ENCODE results near the gene PES1. TPM values are rescaled to one million over a fixed set of nuclear protein-coding genes. Genes with fewer than 3 reads are reported as not detected.

PES1 gene
- total and polyA plus RNA-seq, 2 experiments from 2014 or later, result 64.1 to 76.9 TPM

DNA sequence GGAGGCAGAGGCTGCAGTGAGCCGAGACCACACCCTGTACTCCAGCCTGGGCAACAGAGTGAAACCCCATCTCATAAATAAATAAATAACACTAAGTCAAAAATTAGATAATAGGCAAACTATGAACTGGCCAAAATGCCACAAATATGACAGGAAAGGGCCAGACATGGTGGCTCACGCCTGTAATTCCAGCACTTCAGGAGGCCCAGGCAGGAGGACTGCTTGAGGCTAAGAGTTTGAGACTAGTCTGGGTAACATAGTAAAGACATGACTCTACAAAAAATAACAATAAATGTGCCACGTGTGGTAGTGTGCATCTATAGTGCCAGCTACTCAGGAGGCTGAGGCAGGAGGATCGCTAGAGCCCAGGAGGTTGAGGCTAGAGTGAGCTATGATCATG lies 65.1 kb downstream of the PES1 start:
- no peak overlapping the region for H3K27ac Mint-ChIP-seq
- H3K27me3 Mint-ChIP-seq (ENCODE audit: insufficient read depth, low read depth, poor library complexity), result peaks cover 10% of the 10 kb centered on the region
- no peaks in the 10 kb centered on the region; the same call in 2 of the 3 replicates for H3K9me3 Mint-ChIP-seq
- no peaks in the 10 kb centered on the region for H3K9me2 ChIP-seq (ENCODE audit: insufficient read depth)
- H3K4me3 ChIP-seq, result no peak overlapping the region
- H4K20me1 ChIP-seq (replicated peaks; ENCODE audit: insufficient read depth), result no peaks in the 10 kb centered on the region
- H3K27me3 ChIP-seq (ENCODE audit: insufficient read depth), result no peaks in the 10 kb centered on the region
- ATAC-seq (no peak), DNase-seq (ENCODE audit: low spot score) (no peak)
- TF ChIP-seq EZH2 (IDR thresholded peaks at IDR 0.05; ENCODE audit: low read depth, unreplicated experiment) (no peak), ZNF114 (CRISPR knock-in tag; IDR thresholded peaks at IDR 0.05) (no peak), STAT1 (IDR thresholded peaks at IDR 0.05; ENCODE audit: unreplicated experiment) (no peak), CREB1 (CRISPR knock-in tag; IDR thresholded peaks at IDR 0.05; ENCODE audit: low read depth) (no peak), EZH2phosphoT487 (IDR thresholded peaks at IDR 0.05; ENCODE audit: unreplicated experiment) (no peak)
- TF ChIP-seq, protein P1, sequence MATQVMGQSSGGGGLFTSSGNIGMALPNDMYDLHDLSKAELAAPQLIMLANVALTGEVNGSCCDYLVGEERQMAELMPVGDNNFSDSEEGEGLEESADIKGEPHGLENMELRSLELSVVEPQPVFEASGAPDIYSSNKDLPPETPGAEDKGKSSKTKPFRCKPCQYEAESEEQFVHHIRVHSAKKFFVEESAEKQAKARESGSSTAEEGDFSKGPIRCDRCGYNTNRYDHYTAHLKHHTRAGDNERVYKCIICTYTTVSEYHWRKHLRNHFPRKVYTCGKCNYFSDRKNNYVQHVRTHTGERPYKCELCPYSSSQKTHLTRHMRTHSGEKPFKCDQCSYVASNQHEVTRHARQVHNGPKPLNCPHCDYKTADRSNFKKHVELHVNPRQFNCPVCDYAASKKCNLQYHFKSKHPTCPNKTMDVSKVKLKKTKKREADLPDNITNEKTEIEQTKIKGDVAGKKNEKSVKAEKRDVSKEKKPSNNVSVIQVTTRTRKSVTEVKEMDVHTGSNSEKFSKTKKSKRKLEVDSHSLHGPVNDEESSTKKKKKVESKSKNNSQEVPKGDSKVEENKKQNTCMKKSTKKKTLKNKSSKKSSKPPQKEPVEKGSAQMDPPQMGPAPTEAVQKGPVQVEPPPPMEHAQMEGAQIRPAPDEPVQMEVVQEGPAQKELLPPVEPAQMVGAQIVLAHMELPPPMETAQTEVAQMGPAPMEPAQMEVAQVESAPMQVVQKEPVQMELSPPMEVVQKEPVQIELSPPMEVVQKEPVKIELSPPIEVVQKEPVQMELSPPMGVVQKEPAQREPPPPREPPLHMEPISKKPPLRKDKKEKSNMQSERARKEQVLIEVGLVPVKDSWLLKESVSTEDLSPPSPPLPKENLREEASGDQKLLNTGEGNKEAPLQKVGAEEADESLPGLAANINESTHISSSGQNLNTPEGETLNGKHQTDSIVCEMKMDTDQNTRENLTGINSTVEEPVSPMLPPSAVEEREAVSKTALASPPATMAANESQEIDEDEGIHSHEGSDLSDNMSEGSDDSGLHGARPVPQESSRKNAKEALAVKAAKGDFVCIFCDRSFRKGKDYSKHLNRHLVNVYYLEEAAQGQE (IDR thresholded peaks at IDR 0.05; ENCODE audit: unreplicated experiment), result no peak
- TF ChIP-seq, protein P2, sequence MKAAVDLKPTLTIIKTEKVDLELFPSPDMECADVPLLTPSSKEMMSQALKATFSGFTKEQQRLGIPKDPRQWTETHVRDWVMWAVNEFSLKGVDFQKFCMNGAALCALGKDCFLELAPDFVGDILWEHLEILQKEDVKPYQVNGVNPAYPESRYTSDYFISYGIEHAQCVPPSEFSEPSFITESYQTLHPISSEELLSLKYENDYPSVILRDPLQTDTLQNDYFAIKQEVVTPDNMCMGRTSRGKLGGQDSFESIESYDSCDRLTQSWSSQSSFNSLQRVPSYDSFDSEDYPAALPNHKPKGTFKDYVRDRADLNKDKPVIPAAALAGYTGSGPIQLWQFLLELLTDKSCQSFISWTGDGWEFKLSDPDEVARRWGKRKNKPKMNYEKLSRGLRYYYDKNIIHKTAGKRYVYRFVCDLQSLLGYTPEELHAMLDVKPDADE (IDR thresholded peaks at IDR 0.05), result no peak
- TF ChIP-seq, protein P3, sequence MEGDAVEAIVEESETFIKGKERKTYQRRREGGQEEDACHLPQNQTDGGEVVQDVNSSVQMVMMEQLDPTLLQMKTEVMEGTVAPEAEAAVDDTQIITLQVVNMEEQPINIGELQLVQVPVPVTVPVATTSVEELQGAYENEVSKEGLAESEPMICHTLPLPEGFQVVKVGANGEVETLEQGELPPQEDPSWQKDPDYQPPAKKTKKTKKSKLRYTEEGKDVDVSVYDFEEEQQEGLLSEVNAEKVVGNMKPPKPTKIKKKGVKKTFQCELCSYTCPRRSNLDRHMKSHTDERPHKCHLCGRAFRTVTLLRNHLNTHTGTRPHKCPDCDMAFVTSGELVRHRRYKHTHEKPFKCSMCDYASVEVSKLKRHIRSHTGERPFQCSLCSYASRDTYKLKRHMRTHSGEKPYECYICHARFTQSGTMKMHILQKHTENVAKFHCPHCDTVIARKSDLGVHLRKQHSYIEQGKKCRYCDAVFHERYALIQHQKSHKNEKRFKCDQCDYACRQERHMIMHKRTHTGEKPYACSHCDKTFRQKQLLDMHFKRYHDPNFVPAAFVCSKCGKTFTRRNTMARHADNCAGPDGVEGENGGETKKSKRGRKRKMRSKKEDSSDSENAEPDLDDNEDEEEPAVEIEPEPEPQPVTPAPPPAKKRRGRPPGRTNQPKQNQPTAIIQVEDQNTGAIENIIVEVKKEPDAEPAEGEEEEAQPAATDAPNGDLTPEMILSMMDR (conservative IDR thresholded peaks at IDR 0.05; ENCODE audit: low read depth in 2 of 2), result no peak
- no peaks in the 10 kb centered on the region for H3K36me3 ChIP-seq (ENCODE audit: insufficient read depth)
- H3K4me2 ChIP-seq, result no peak overlapping the region
- H2AFZ ChIP-seq, result no peak overlapping the region
- no peaks in the 10 kb centered on the region for H3K4me1 ChIP-seq (ENCODE audit: insufficient read depth)
- H3K4me1 Mint-ChIP-seq, result no peaks in the 10 kb centered on the region
- H3F3A ChIP-seq (replicated peaks; ENCODE audit: low read depth), result no peaks in the 10 kb centered on the region
- H3K4me3 Mint-ChIP-seq, result no peak overlapping the region
- H3K27ac ChIP-seq (ENCODE audit: low read depth), result no peak overlapping the region
- no peaks in the 10 kb centered on the region for H3K36me3 Mint-ChIP-seq (ENCODE audit: low read depth)
- no peaks in the 10 kb centered on the region for H3K79me2 ChIP-seq (replicated peaks; ENCODE audit: insufficient read depth)

Other genes with a start within 250 kb of the PES1 start
- gene SF3A1, start 235.0 kb downstream of the PES1 start, total RNA-seq (2014; rRNA removed; shearing (Covaris generic)), result 108 and 170 TPM in 2 replicates
- gene SF3A1, start 235.0 kb downstream of the PES1 start, polyA plus RNA-seq (2016; fragmentation: Nextera tagmentation; extraction: Ambion mirVana), result 93.4 and 107 TPM in 2 replicates
- 6.9 and 7.9 TPM in 2 replicates for gene CCDC157, start 234.9 kb downstream of the PES1 start, total RNA-seq (2014; rRNA removed; shearing (Covaris generic))
- gene CCDC157, start 234.9 kb downstream of the PES1 start, polyA plus RNA-seq (2016; fragmentation: Nextera tagmentation; extraction: Ambion mirVana), result 3.7 and 3.8 TPM in 2 replicates
- gene RNF215, start 204.5 kb downstream of the PES1 start, total RNA-seq (2014; rRNA removed; shearing (Covaris generic)), result 12.4 and 13.9 TPM in 2 replicates
- 1.8 and 3.3 TPM in 2 replicates for gene RNF215, start 204.5 kb downstream of the PES1 start, polyA plus RNA-seq (2016; fragmentation: Nextera tagmentation; extraction: Ambion mirVana)
- gene SEC14L2, start 194.9 kb downstream of the PES1 start, total RNA-seq (2014; rRNA removed; shearing (Covaris generic)), result 2.1 and 4.2 TPM in 2 replicates
- gene SEC14L2, start 194.9 kb downstream of the PES1 start, polyA plus RNA-seq (2016; fragmentation: Nextera tagmentation; extraction: Ambion mirVana), result 2.2 and 2.5 TPM in 2 replicates
- gene MTFP1, start 166.1 kb downstream of the PES1 start, total RNA-seq (2014; rRNA removed; shearing (Covaris generic)), result 54.6 and 68.6 TPM in 2 replicates
- gene MTFP1, start 166.1 kb downstream of the PES1 start, polyA plus RNA-seq (2016; fragmentation: Nextera tagmentation; extraction: Ambion mirVana), result 62.5 and 64.1 TPM in 2 replicates
- gene SEC14L3, start 119.9 kb downstream of the PES1 start, total RNA-seq (2014; rRNA removed; shearing (Covaris generic)), result not detected in 2 replicates
- gene SEC14L3, start 119.9 kb downstream of the PES1 start, polyA plus RNA-seq (2016; fragmentation: Nextera tagmentation; extraction: Ambion mirVana), result not detected in 2 replicates
- gene SEC14L4, start 86.2 kb downstream of the PES1 start, total RNA-seq (2014; rRNA removed; shearing (Covaris generic)), result 2.5 and 5.2 TPM in 2 replicates
- 1.7 and 1.9 TPM in 2 replicates for gene SEC14L4, start 86.2 kb downstream of the PES1 start, polyA plus RNA-seq (2016; fragmentation: Nextera tagmentation; extraction: Ambion mirVana)
- gene SEC14L6, start 45.2 kb downstream of the PES1 start, total RNA-seq (2014; rRNA removed; shearing (Covaris generic)), result 2.1 and 2.4 TPM in 2 replicates
- gene SEC14L6, start 45.2 kb downstream of the PES1 start, polyA plus RNA-seq (2016; fragmentation: Nextera tagmentation; extraction: Ambion mirVana), result 0.50 and 0.84 TPM in 2 replicates
- 9.2 and 13.3 TPM in 2 replicates for gene GAL3ST1, start 17.2 kb downstream of the PES1 start, total RNA-seq (2014; rRNA removed; shearing (Covaris generic))
- 7.5 and 8.2 TPM in 2 replicates for gene GAL3ST1, start 17.2 kb downstream of the PES1 start, polyA plus RNA-seq (2016; fragmentation: Nextera tagmentation; extraction: Ambion mirVana)
- 31.3 and 38.1 TPM in 2 replicates for gene TCN2, start 15.3 kb upstream of the PES1 start, total RNA-seq (2014; rRNA removed; shearing (Covaris generic))
- gene TCN2, start 15.3 kb upstream of the PES1 start, polyA plus RNA-seq (2016; fragmentation: Nextera tagmentation; extraction: Ambion mirVana), result 12.4 and 12.9 TPM in 2 replicates
- gene SLC35E4, start 43.9 kb upstream of the PES1 start, total RNA-seq (2014; rRNA removed; shearing (Covaris generic)), result 10.4 and 11.3 TPM in 2 replicates
- 2.6 and 4.3 TPM in 2 replicates for gene SLC35E4, start 43.9 kb upstream of the PES1 start, polyA plus RNA-seq (2016; fragmentation: Nextera tagmentation; extraction: Ambion mirVana)
- gene DUSP18, start 76.0 kb upstream of the PES1 start, total RNA-seq (2014; rRNA removed; shearing (Covaris generic)), result 1.5 and 2.7 TPM in 2 replicates
- gene DUSP18, start 76.0 kb upstream of the PES1 start, polyA plus RNA-seq (2016; fragmentation: Nextera tagmentation; extraction: Ambion mirVana), result 1.7 and 2.2 TPM in 2 replicates
- 2.9 and 7.1 TPM in 2 replicates for gene OSBP2, start 103.0 kb upstream of the PES1 start, total RNA-seq (2014; rRNA removed; shearing (Covaris generic))
- gene OSBP2, start 103.0 kb upstream of the PES1 start, polyA plus RNA-seq (2016; fragmentation: Nextera tagmentation; extraction: Ambion mirVana), result 1.7 and 2.1 TPM in 2 replicates

Measured in GM23338 (cell line).